Thoracic aorta (tissue), 2 donors: ENCODE data around the gene PPP6R3. TPM values are rescaled to one million over a fixed set of nuclear protein-coding genes. Genes with fewer than 3 reads are reported as not detected.

Experiments used
- ATAC-seq: fragments of 150-250 bp; one replicate; pipeline ENCODE4 v1.8.0; 2017; ENCODE audit warnings: low read depth; ENCODE audit not compliant: insufficient number of reproducible peaks, low FRiP score
- DNase-seq: peaks from one replicate; pipeline ENCODE4 v3.0.0-alpha.2; 2020; ENCODE audit warnings: low spot score
- H3K27ac ChIP-seq, 2 donors: fragments of 200-600 bp; sonication (generic); 1 replicate in 1 of 2; 2 replicates in 1 of 2; pipeline ENCODE4 v1.5.1; 2016; ENCODE audit warnings: mild to moderate bottlenecking in 2 of 2, moderate library complexity in 2 of 2
- H3K27me3 ChIP-seq: fragments of 200-600 bp; sonication (generic); replicated peaks from 2 replicates; pipeline ENCODE4 v1.6.0; 2016; ENCODE audit warnings: mild to moderate bottlenecking; ENCODE audit not compliant: insufficient read depth
- H3K36me3 ChIP-seq: fragments of 200-600 bp; sonication (generic); one replicate; pipeline ENCODE4 v1.5.1; 2016
- H3K4me1 ChIP-seq, 2 donors: fragments of 200-600 bp; sonication (generic); 1 replicate in 1 of 2; 2 replicates in 1 of 2; pipeline versions ENCODE4 v1.5.1 to v1.6.0; 2016; ENCODE audit warnings: low read depth in 2 of 2, mild to moderate bottlenecking in 1 of 2; ENCODE audit not compliant: control insufficient read depth in 1 of 2
- H3K4me3 ChIP-seq: fragments of 200-600 bp; sonication (generic); 2 replicates; pipeline ENCODE4 v1.5.1; 2016; ENCODE audit warnings: mild to moderate bottlenecking
- H3K9me3 ChIP-seq: fragments of 200-600 bp; sonication (generic); 2 replicates; pipeline ENCODE4 v1.5.1; 2016
- CTCF ChIP-seq: fragments of 200-600 bp; sonication (generic); IDR thresholded peaks from one replicate; pipeline ENCODE4 v1.5.1; 2019; ENCODE audit warnings: antibody characterized with exemption
- total RNA-seq, 2 donors: library from RNA; depleted of rRNA; stranded (reverse); fragments of >200 nt; gene quantifications; one replicate each; pipeline versions ENCODE4 v1.1.0 to v1.2.3, GENCODE V29; 2016

PPP6R3 gene
- total RNA-seq, 2 donors from 2014 or later = 75.4 to 166 TPM

- Histone ChIP-seq H3K27ac (no peak overlapping the region), H3K4me1 (no peaks in the 10 kb centered on the region), H3K36me3 (no peaks in the 10 kb centered on the region), H3K27me3 (no peaks in the 10 kb centered on the region), H3K9me3 (no peaks in the 10 kb centered on the region), H3K4me3 (no peak overlapping the region)
- TF ChIP-seq CTCF = no peak
- no peak for DNase-seq
- ATAC-seq = no peak
These were observed 200.5 kb downstream of the PPP6R3 start for GRCh38 chr11:68661014-68661413.

DNA sequence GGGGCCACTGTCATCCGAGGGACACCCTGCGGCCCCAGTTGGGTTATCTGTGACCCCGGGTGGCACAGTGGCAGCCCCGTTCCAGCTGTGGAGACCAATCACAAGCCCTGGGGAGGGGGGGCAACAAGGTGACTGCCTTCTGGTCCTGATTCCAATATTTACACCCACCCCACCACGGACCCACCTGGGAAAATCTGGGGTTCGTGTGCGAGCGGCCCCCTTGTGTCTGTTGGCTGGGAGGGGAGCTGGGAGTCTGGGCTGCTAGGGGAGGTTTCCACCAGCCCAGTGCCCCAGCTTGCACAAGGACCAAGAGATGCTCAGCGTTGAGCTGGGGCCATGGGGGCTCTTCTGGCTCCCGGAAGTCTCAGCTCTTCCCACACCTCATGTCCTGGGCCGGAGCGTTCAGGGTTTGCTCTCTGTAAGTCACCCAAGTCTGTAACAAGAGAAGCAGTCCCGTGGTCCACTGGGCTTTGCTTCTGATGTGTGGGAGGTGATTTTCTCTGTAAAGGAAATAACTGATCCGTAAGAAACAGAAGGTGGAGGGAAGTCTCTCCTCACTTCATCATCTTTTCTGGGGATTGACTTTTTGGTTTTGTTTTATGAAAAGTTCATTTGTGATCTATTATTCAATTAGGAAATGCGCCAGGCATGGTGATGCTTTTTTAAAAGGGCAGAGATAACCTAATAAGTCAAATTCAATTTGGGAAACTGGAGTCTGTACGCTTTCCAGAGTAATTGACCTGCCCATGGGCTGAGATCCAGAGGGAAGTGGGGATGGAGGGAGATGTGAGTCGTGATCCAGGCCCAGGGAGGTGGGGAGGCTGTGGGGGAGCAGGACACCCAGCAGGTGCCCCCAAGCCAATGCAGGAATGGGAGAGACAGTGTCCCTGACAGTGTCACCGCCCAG, 201.4 kb downstream of the PPP6R3 start:
- H3K27me3 ChIP-seq = no peaks in the 10 kb centered on the region
- no peak overlapping the region for H3K4me3 ChIP-seq
- no peaks in the 10 kb centered on the region for H3K9me3 ChIP-seq
- no peak for TF ChIP-seq CTCF
- no peaks in the 10 kb centered on the region for H3K4me1 ChIP-seq
- H3K36me3 ChIP-seq = no peaks in the 10 kb centered on the region
- ATAC-seq (no peak), DNase-seq (no peak)
- H3K27ac ChIP-seq = no peak overlapping the region

DNA sequence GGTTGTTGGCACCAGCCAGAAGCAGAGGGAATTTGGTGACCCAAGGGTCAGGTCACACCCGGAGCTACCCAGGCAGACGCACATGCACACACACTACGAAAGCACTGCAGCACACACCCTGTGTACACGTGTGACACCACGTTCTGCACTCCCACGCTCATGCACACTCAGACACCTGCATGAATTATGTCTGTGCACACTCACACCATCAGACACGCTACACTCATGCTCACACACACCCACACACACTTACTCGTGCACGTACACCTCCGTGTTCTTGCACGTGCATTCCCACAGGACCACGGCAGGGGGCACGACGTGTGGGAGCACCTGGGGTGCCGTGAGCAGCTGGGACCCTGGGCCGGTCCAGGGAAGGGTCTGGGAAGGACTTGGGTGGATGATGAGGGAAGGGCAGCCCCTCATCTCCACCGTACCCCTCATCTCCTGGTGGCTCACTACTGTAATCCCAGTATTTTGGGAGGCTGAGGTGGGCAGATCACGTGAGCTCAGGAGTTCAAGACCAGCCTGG, 203.0 kb downstream of the PPP6R3 start:
- no peak overlapping the region for H3K27ac ChIP-seq
- no peak for DNase-seq
- H3K36me3 ChIP-seq = no peaks in the 10 kb centered on the region
- no peaks in the 10 kb centered on the region for H3K9me3 ChIP-seq
- no peaks in the 10 kb centered on the region for H3K4me1 ChIP-seq
- H3K4me3 ChIP-seq = no peak overlapping the region
- no peak for TF ChIP-seq CTCF
- ATAC-seq = no peak
- H3K27me3 ChIP-seq = no peaks in the 10 kb centered on the region

GRCh38 chr11:68664141-68664540, 203.6 kb downstream of the PPP6R3 start:
- no peaks in the 10 kb centered on the region for H3K9me3 ChIP-seq
- DNase-seq (no peak), ATAC-seq (no peak)

More at GRCh38 chr11:68664141-68664540, 203.6 kb downstream of the PPP6R3 start:
- no peaks in the 10 kb centered on the region for H3K36me3 ChIP-seq
- H3K4me1 ChIP-seq = no peaks in the 10 kb centered on the region
- no peak for TF ChIP-seq CTCF
- no peaks in the 10 kb centered on the region for H3K27me3 ChIP-seq
- no peak overlapping the region for H3K27ac ChIP-seq
- no peak overlapping the region for H3K4me3 ChIP-seq
